ENCODE measurements around the gene PTPN23. TPM values are rescaled to one million over a fixed set of nuclear protein-coding genes. Genes with fewer than 3 reads are reported as not detected.

Gene PTPN23
- total RNA-seq, 4 donors from 2014 or later = 34.3 to 49.6 (median 37.8) TPM

GRCh38 chr3:47428662-47429061, 47.8 kb downstream of the PTPN23 start:
- H3K4me3 ChIP-seq (ENCODE audit: low read depth, poor library complexity, severe bottlenecking) = no peak overlapping the region
- 78 to 91% methylated on average over 6 of the region's 6 CpGs for WGBS, 2 donors
- TF ChIP-seq POLR2A (IDR thresholded peaks at IDR 0.05) (no peak), CTCF (IDR thresholded peaks at IDR 0.05) (no peak)
- DNase-seq (ENCODE audit: low spot score in 2 of 2) = no peak
- intact Hi-C loops (cut with DNase I; ENCODE audit: low total_unique reads) = loop anchor here (10.0 kb wide), 1 partner anchor 366 kb away; no protein-coding TSS in a partner anchor

- 84 to 88% methylated on average over 9 of the region's 9 CpGs for WGBS, 2 donors
- H3K4me3 ChIP-seq (ENCODE audit: low read depth, poor library complexity, severe bottlenecking) = no peak overlapping the region
- intact Hi-C loops (cut with DNase I; ENCODE audit: low total_unique reads) = loop anchor here (10.0 kb wide), 1 partner anchor 365 kb away; no protein-coding TSS in a partner anchor
- TF ChIP-seq CTCF (IDR thresholded peaks at IDR 0.05) (no peak), POLR2A (IDR thresholded peaks at IDR 0.05) (no peak)
- DNase-seq (ENCODE audit: low spot score in 2 of 2) = no peak
Observed at GRCh38 chr3:47429476-47430270, 48.9 kb downstream of the PTPN23 start.

GRCh38 chr3:47430606-47431005, 49.8 kb downstream of the PTPN23 start:
- 91% methylated on average over 7 of the region's 7 CpGs for WGBS, 2 donors
- TF ChIP-seq POLR2A (IDR thresholded peaks at IDR 0.05) (no peak), CTCF (IDR thresholded peaks at IDR 0.05) (no peak)

GRCh38 chr3:47431225-47431624, 50.4 kb downstream of the PTPN23 start:
- intact Hi-C loops (cut with DNase I; ENCODE audit: low total_unique reads) = no loop called here
- DNase-seq (ENCODE audit: low spot score in 2 of 2) = no peak
- H3K4me3 ChIP-seq (ENCODE audit: low read depth, poor library complexity, severe bottlenecking) = no peak overlapping the region
- TF ChIP-seq POLR2A (IDR thresholded peaks at IDR 0.05) (no peak), CTCF (IDR thresholded peaks at IDR 0.05) (no peak)
- WGBS, 2 donors = 82 to 88% methylated on average over 3 of the region's 3 CpGs

More at GRCh38 chr3:47430606-47431005, 49.8 kb downstream of the PTPN23 start:
- DNase-seq (ENCODE audit: low spot score in 2 of 2) = no peak
- intact Hi-C loops (cut with DNase I; ENCODE audit: low total_unique reads) = no loop called here
- no peak overlapping the region for H3K4me3 ChIP-seq (ENCODE audit: low read depth, poor library complexity, severe bottlenecking)

- H3K4me3 ChIP-seq (ENCODE audit: low read depth, poor library complexity, severe bottlenecking) = no peak overlapping the region
- no peak for TF ChIP-seq CTCF (IDR thresholded peaks at IDR 0.05)
- TF ChIP-seq POLR2A (IDR thresholded peaks at IDR 0.05) = no peak
- no peak for DNase-seq (ENCODE audit: low spot score in 2 of 2)
- intact Hi-C loops (cut with DNase I; ENCODE audit: low total_unique reads) = no loop called here
- 91 to 95% methylated on average over 2 of the region's 2 CpGs for WGBS, 2 donors
Observed at GRCh38 chr3:47432673-47433072, 51.9 kb downstream of the PTPN23 start.

All from lower leg skin (tissue), 4 donors.